DMS114 treated with DMSO at 0.1 percent for 48 hours (cell line): Measurements from ENCODE around the gene ADAMTS3.
"Not testable (repeated sequence)": the region's sequence is repeated elsewhere in the genome, so short reads cannot be mapped to it uniquely, and the experiment has no call there.

Experiments used
- DNase-seq: peaks from one replicate; lab custom pipeline; 2025; ENCODE audit not compliant: unreplicated experiment; lab: John Stamatoyannopoulos, UW

ADAMTS3 gene

DNA sequence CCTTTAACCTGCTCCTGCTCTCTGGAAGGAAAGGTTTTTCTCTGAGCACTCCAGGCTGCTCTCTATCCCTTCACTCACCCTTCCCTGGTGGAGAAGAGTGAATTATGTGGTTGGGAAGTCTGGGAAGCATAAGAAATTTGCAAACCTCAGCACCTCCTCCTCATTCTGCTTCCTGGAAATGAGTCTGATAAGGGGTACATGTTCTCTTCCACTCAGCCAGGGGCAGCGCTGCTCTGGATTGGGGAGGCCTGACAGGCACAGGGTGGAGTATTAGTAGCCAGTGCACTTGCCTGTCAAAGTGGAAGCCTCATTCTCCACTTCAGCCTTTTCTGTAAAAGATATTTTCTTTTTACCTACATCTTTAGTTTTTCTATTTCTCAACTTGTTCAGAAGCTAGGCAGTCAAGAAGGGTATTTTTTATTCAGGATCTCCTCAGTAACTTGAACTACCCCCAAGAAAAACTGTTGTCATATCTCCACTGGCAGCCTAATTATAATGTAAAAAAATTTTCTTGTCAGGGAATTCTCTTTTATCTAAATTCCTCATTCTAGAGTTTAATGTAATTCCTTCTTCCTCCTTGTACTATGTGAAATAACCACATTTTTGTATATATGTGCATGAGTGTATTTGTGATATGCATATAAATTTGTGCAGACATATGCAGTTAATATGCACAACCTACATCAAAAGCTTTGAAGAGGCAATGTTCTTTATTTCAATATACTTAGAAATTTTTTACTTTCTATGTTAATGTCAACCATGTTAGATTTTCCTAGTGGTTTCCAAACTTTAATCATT, 15.3 kb downstream of the ADAMTS3 start:
- DNase-seq = no peak

DNA sequence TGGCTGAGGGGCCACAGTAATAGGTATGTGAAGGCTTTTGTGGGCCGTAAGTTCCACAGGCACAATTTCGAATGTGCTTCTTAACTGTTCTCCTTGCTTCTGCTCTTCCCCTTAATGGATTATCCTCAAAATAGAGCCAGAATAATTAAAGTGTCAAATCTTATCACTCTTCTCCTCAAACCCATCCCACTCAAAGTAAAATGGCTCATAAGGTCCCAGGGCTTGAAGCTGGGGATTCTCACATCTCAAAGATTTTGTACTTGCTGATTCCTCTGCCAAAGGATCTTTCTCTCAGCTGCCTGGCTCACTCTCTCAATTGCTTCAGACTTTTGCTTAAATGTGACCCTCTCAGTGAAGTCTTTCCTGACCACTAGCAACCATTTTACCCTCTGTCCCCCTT, 16.6 kb downstream of the ADAMTS3 start:
- no peak for DNase-seq

DNA sequence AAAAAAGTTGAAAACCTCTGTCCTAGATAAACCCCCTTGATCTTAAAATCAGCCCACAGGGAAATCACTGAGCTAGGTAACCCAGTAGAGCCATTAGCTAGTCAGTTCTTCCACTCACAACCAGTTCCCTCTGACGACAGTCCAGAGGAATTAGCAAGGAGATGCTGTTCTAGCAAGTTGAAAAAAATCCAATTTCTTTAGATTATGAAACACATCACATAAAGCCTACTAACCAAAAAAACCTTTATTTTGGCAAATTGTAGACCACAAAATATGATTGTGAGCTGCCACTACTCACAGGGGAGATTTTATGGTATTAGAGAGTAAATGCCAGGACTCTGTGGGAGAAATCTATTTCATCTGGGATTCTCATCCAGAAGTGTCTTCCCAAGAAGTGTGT, 22.6 kb downstream of the ADAMTS3 start:
- no peak for DNase-seq

DNA sequence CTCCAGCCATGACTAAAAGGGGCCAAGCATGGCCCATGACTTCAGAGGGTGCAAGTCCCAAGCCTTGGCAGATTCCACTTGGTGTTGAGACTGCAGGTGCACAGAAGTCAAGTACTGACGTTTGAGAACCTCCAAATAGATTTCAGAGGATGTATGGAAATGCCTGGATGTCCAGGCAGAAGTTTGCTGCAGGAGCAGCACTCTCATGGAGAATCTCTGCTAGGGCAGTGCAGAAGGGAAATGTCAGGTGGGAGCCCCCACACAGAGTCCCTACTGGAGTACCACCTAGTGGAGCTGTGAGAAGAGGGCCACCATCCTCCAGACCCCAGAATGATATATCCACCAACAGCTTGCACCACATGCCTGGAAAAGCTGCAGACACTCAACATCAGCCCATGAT, 28.3 kb downstream of the ADAMTS3 start:
- not testable (repeated sequence) for DNase-seq

DNA sequence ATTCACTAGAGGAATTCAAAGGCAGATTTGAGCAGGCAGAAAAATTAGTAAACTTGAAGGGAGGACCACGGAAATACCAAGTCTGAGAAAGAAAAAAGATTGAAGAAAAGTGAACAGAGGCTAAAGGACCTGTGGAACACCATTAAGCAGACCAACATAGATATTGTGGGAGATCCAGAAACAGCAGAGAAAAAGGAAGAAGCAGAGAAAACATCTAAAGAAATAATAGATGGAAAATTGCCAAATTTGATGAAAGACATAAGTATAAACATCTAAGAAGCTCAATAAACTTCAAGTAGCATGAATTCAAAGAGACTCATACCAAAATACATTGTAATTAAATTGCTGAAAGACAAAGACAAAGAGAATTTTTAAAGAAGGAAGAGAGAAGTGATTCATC, 31.0 kb downstream of the ADAMTS3 start:
- DNase-seq = no peak

DNA sequence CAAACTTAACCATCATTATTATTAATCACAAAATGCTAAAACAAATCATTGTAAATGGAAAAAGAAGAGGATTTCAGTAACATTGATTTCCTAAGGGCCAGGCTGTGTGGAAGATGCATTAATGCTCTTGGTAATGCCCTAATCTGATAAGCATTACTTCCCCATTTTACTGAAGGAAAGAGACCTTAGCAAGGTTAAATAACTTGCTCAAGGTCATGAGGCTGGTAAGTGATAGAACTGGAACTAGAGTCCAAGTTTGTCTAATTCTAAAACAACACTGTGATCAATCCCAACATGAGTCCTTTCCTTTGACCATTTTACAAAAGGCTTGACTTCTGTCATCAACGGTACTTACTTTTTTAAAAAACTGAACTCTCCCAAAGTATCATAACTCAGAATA, 32.6 kb downstream of the ADAMTS3 start:
- no peak for DNase-seq

DNA sequence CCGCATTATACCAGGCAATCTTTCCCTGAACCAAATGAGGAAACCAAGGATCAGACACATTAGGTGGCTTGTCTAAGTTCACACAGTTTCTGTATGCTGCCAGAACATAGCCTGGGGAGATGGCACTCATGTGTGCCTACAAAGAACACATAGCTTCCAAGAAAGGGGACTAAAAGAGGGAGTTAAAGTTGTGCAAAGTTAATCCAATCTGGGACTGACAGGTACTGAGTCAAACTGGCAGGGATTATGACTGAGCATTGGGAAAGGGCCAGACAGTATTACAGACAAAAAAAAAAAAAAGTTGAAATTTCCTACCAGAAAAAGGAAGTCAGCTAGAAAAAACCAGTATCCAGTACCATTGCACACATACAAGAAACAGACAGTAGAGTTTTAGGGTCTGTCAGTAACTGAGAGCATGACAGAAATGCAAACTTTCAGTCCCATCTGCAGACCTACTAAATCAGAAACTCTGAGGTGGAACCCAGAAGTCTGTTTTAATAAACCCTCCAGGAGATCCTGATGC, 37.2 kb downstream of the ADAMTS3 start:
- no peak for DNase-seq

DNA sequence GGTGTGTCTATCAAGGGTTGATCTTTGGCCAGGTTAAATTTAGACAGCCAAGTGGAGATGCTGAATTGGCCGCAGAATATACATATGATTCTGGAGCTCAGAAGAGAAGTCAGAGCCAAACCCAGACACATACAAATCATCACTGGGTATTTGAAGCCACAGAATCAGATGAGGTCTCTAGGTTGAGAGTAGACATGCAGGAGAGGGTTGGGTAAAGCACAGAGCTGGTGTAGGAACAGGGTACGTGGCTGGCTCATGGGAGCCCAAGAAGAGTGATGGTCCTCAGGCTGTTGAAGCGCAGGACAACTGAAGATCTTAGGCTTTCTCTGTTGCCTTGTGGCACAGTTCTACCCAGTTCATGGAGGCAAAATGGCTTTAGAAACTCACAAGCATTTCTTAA, 37.7 kb downstream of the ADAMTS3 start:
- DNase-seq = no peak

DNA sequence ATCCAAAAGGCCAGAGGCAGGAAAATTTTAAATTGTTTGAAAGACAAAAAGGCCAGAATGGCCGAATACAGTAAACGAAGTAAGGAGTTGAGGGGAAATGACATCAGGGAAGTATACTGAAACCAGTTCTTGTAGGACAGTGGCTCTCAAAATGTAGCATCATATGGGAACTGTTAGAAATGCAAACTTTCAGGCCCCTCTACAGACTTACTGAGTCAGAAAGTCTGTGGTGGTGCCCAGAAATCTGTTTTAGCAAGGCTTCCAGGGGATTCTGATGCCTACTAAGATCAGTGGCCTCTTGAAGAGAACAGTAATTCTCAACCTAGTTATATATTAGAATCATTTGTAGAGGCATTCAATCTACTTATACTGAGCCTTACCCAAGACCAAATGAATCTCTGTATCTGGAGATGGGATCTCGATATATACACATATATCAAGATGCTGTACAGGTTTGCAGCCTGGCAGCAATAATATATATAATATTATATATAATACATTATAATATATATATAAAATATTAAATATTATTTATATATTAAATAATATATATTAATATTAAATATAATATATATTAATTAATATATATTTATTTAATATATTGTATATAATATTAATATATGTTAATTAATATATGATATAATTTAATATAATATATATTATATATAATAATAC, 39.7 kb downstream of the ADAMTS3 start:
- DNase-seq = no peak

DNA sequence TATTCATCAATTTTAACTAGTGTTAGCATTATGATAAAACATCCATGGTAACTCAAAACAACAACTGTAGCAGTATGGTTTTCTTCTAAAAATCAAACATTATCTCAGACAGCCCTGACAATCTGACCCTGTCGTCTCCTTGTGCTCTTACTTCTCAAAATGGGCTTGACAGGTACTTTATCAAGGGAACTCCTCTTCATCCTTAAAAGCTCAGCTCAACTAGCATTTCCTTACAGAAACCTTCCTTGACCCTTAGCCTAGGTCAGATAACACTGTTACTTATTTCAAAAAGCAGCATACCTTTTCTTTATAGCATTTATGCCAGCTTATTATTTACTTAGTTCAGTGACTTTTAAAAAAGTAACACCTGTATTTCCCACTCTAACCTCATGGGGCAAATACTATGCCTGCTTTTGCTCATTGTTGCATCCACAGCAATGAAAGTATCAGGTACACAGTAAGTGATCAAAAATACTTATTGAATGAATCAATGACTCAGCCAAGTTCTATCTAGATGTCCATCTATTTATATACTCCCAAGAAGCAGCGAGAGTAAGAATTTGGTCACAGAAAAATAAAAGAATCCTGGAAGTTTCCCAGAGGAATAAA, 41.9 kb downstream of the ADAMTS3 start:
- no peak for DNase-seq

DNA sequence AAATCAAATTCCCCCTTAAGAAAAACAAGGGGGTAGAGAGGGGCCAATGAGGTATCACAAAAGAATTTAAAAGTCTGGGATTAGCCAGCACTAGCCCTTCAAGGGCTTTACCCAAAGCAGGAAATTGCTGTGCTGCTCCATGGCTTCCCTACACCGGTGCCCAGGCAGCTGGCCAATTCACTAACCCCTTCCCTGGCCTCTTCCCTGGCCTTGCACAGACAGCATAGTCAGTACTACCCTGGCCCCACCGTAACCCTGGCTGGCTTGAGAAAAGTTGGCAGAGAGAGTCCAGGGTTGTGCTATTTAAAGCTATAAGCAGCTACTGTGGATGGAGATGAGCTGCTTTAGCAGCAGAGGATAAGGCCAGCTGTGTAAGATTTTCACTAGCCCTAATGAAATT, 43.1 kb downstream of the ADAMTS3 start:
- DNase-seq = no peak

DNA sequence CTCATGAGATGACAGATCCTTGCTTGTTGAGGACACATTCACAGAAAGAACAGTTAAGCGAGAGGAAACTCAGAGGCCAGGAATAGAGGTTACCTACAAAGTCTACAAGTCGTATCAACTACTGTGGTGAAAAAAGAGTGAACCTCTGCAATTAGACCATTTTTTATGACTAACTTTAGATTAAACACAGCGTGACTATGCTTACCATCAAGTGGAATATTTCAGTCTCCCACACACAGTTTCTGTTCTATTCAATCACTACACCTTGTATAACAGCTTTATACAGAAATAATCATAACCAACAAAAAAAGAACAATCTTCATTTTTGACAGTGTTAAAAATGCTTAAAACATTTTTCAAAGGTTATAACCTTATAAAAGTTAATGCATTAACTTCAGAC, 46.6 kb downstream of the ADAMTS3 start:
- no peak for DNase-seq

DNA sequence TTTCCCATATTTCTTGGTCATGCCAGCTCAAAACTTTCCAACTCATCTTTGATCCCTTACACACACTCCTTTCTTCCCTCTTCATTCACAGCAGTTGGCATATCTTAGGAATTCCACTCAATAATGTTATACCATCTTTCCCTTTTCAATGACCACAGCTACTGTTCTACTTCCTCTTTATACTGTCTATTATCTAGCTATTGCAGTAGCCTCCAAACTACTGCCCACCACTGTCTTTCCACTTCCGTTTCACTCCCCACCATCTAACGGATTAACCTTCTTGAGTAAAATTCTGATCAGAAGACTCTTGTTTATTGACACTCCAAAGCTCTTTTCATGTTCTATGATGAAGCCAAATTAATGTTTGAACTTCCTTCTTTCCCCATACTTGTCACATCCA, 55.8 kb downstream of the ADAMTS3 start:
- no peak for DNase-seq

DNA sequence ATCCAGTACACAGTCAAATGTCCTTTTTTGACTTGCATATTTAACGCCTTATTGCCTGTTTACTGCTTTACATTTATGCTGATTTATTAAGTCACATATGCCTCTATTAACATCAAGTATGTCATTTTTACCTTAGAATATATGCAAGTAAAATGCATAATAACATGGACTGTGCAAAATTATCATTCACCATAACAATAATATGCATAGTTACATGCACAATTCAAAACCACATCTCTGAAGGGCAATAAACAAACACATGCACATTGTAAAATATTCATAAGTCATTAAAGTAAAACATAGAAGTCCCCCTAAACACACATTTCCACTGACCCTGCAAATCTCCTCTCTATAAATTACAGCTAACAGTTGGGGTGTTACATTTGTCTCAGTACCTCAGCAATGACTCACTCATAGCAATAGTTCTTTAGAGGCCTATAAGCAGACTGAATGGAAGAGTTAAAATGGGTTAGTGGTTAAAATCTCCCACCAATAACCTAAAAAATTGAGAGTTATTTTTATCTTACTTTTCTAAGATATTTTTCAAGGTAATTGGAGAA, 61.1 kb downstream of the ADAMTS3 start:
- DNase-seq = no peak

DNA sequence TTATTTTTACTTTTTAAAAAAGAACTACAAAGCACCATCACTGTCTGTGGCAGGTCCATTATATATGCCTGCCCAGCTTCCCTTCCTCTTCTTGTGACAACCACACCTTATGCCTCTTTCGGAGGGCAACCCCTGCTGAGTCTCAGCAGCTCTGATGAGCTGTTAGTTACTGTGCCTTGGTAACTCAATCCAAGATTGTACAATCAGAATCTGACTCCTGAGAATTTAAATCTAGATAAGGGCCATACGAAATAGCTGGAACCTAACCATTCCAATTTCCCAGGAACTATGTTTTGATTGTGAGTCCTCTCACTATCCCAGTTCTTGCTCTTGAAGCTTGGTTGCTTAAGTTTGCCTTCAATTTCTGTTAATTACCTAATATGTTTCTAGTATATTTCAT, 61.9 kb downstream of the ADAMTS3 start:
- no peak for DNase-seq

DNA sequence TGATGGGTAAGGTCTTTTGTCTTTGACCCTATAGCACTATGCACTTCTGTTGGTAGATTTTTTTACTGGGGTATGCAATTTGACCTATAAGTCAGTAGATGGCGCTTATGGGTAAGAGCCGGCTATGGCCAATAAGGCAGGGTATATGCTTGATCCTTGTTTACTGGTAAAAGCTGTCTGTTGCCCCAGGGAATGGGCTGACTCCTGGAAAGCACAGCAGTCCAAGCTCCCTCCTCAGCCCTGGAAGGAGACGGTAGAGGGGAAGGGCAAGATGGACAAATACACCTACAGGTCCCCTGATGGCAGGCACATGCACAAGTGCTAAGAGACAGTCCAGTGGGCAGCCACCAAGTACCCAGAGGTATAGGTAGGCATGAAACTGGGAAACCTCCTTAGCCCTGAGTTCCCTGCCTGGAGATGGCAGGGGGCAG, 63.7 kb downstream of the ADAMTS3 start:
- no peak for DNase-seq

DNA sequence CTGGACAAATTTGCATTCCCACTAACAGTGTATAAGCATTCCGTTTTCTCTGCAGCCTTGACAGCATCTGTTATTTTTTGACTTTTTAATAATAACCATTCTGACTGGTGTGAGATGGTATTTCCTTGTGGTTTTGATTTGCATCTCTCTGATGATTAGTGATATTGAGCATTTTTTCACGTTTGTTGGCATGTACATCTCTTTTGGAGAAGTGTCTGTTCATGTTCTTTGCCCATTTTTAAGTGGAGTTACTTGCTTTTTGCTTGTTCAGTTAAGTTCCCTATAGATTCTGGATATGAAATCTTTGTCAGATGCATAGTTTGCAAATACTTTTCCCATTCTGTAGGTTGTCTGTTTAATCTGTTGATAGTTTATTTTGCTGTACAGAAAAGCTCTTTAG, 68.8 kb downstream of the ADAMTS3 start:
- no peak for DNase-seq

DNA sequence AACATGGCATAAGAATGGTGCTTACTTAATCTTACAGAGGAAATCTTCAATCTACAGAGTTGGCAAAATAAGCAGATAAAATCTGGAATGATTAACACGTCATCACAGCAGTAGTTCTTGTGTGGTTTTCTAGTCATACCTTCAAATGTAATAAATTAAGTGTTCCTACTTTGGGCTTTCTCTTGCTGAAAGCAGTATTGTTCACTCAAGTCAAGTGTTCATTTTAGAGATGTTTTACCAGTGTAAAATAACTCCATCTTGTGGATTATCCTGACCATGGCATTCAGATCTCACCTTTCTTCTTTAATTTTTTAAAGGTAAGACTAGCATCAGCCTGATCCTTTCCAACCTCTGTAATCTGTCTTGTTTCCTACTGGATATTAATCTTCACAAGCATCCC, 72.9 kb downstream of the ADAMTS3 start:
- no peak for DNase-seq

DNA sequence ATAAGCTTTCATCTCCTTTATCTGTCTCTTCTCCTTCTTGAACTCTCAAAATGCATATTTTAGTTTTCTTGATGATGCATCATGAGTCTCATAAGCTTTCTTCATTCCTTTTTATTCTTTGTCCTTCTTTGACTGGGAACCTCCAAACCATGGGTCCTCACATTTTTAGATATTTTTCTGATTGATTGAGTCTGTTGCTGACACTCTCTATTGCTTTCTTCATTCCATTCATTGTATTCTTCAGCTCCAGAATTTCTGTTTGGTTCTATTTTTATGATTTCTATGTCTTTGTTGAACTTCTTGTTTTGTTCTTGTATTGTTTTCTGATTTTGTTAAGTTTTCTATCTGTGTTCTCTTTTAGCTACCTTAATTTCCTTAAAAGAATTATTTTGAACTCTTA, 74.9 kb downstream of the ADAMTS3 start:
- no peak for DNase-seq

DNA sequence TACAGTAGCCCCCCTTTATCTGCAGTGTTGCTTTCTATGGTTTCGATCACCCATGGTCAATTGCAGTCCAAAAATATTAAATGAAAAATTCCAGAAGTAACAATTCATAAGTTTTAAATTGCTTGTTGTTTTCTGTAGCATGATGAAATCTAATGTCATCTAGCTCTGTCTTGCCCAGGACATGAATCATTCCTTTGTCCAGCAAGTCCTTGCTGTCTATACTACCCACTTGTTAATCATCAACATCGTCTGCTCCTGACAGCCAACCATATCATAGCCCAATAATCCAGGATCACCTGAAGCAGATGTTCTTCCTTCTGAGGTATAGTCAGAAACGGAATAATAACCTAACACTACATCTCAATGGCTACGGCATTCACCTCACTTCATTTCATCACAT, 79.8 kb downstream of the ADAMTS3 start:
- DNase-seq = no peak

DNA sequence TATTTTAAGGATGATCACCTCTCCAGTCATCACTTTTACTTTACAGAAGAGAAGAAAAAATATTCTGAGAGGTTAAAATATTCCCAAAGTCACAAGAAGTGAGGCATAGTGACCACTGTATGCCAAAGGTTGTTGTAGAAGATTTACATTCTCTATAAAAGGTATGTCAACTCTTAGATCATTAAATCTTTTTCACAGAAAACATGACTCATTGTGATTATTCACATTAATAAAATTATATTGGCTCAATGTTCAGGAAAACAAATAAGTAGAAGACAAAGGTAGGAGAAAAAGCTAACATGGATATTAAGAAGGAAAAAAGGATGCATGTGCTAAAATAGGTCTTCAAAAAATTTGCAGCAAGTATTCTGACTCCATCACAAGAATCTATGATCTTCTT, 82.0 kb downstream of the ADAMTS3 start:
- no peak for DNase-seq

DNA sequence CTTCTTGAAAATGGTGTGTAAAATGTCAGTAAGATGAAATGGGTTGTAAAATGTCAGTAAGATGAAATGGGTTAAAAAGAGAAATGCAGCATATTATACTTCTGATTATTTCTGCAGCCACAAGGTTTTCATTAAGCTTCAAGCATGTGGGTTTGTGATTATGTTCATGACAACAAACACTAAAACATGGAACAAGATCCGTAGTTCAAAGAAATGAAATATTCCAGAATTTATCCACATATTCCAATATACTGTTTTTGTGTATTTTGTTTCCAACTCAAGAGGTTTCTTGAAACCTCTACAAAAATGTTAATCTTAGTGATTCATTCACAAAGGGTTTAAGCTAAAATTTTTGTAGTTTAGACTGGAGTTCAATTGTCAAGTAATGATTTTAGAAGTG, 84.0 kb downstream of the ADAMTS3 start:
- no peak for DNase-seq
